ENCODE measurements around the gene FARP1.
"Not testable (repeated sequence)": the region's sequence is repeated elsewhere in the genome, so short reads cannot be mapped to it uniquely, and the experiment has no call there.

FARP1 gene

GRCh38 chr13:98222816-98223215, 79.9 kb downstream of the FARP1 start:
- DNase-seq (ENCODE audit: low spot score in 2 of 2): no peak
- in situ Hi-C loops (cut with MboI; ENCODE audit: low sequenced_read_pairs): no loop called here
- no peaks in the 10 kb centered on the region for H3K27me3 ChIP-seq (ENCODE audit: low read depth)
- no peaks in the 10 kb centered on the region for H3K9me3 ChIP-seq
- H3K4me1 ChIP-seq: no peaks in the 10 kb centered on the region
- H3K36me3 ChIP-seq (replicated peaks): no peaks in the 10 kb centered on the region; the same call in 1 of the 2 replicates
- no peak overlapping the region for H3K4me3 ChIP-seq

DNA sequence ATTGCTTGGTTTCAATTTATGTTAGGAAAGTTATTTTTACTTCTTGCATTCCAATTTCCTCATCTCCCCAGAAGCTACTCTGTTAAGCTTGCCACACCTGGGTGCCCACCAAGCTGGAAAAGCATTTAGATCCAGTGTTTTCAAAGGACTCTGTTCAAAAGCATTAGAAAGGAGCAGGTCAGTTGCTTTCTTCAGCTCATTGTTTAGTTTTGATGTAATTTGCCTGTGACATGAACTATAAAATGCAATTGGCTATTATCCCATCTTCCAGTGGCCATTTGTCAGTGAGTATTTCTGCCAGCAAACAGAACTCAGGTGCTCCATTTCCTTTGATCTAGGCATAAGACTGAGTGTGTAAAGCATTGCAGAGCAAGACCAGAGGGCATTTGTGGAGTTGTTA, 80.8 kb downstream of the FARP1 start:
- H3K36me3 ChIP-seq (replicated peaks): no peaks in the 10 kb centered on the region; the same call in 1 of the 2 replicates
- in situ Hi-C loops (cut with MboI; ENCODE audit: low sequenced_read_pairs): no loop called here
- no peaks in the 10 kb centered on the region for H3K27me3 ChIP-seq (ENCODE audit: low read depth)
- no peak for DNase-seq (ENCODE audit: low spot score in 2 of 2)
- H3K4me3 ChIP-seq: no peak overlapping the region
- H3K4me1 ChIP-seq: no peaks in the 10 kb centered on the region
- no peaks in the 10 kb centered on the region for H3K9me3 ChIP-seq

DNA sequence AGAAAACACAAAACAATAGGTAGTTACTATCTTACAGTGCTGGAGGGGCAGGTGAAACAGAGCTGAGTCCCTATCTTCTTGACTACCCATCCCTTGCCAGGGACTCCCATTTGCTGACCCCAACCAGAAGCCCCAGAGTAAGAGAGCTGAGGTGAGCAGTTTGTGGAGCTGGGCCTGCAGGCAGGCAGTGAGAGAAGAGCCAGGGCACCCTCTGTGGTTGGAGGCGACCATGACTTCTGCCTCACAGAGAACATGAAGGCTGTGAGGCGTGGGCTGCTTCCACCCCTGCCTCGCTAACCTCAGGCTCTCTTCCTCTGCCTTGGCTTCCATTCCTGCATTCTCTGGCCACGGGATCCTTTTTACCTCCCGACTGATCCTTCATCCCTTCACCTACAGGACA, 81.7 kb downstream of the FARP1 start:
- DNase-seq (ENCODE audit: low spot score in 2 of 2): no peak
- in situ Hi-C loops (cut with MboI; ENCODE audit: low sequenced_read_pairs): no loop called here
- Histone ChIP-seq H3K4me3 (no peak overlapping the region), H3K27me3 (ENCODE audit: low read depth) (no peaks in the 10 kb centered on the region), H3K9me3 (no peaks in the 10 kb centered on the region), H3K4me1 (no peaks in the 10 kb centered on the region), H3K36me3 (replicated peaks) (no peaks in the 10 kb centered on the region; the same call in 1 of the 2 replicates)

- in situ Hi-C loops (cut with MboI; ENCODE audit: low sequenced_read_pairs): no loop called here
- H3K4me1 ChIP-seq: no peaks in the 10 kb centered on the region
- H3K4me3 ChIP-seq: no peak overlapping the region
- DNase-seq (ENCODE audit: low spot score in 2 of 2): no peak
- H3K27me3 ChIP-seq (ENCODE audit: low read depth): no peaks in the 10 kb centered on the region
- no peaks in the 10 kb centered on the region for H3K9me3 ChIP-seq
- H3K36me3 ChIP-seq (replicated peaks): no peaks in the 10 kb centered on the region; the same call in 1 of the 2 replicates
Observed at GRCh38 chr13:98225036-98225940, 82.4 kb downstream of the FARP1 start.

- no peaks in the 10 kb centered on the region for H3K9me3 ChIP-seq
- H3K27me3 ChIP-seq (ENCODE audit: low read depth): no peaks in the 10 kb centered on the region
- no peaks in the 10 kb centered on the region; the same call in 1 of the 2 replicates for H3K36me3 ChIP-seq (replicated peaks)
- in situ Hi-C loops (cut with MboI; ENCODE audit: low sequenced_read_pairs): no loop called here
- DNase-seq (ENCODE audit: low spot score in 2 of 2): no peak
- no peaks in the 10 kb centered on the region for H3K4me1 ChIP-seq
- no peak overlapping the region for H3K4me3 ChIP-seq
Observed at GRCh38 chr13:98226496-98226895, 83.6 kb downstream of the FARP1 start.

DNA sequence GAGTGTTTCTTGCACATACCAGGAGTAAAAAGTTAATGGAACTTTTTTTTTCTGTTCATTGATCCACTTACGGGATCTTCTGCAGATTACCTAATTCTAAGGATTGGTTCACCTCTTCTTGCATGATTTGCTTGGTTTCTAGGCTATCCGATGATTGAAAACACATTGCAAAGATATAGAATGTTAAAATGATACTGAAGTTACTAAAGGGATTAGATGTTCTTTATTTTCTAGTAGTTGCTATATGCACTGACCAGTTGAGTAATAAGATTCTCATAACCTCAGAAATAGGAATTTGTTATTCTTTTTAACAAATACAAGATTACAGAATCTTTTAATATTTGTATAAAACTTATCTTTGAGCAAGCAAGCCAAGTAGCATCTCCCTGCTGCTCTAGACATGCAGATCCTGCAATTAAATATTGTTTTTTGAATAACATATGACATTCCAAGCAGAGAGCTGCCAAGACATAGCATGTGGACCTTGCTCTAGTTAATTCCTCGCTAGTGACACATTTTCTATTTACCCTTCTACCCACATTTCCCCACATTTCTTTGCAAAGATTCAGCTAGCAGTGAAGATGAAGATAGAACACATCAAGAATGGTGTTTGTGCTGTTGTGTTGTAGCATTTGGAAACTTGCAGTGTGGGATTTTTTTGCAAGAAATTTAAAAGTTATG, 85.9 kb downstream of the FARP1 start:
- H3K36me3 ChIP-seq (replicated peaks): no peaks in the 10 kb centered on the region; the same call in 1 of the 2 replicates
- H3K27me3 ChIP-seq (ENCODE audit: low read depth): no peaks in the 10 kb centered on the region
- no peaks in the 10 kb centered on the region for H3K9me3 ChIP-seq
- in situ Hi-C loops (cut with MboI; ENCODE audit: low sequenced_read_pairs): no loop called here
- H3K4me3 ChIP-seq: no peak overlapping the region
- H3K4me1 ChIP-seq: no peaks in the 10 kb centered on the region
- no peak for DNase-seq (ENCODE audit: low spot score in 2 of 2)

GRCh38 chr13:98230762-98231161, 87.9 kb downstream of the FARP1 start:
- H3K9me3 ChIP-seq; in situ Hi-C loops (cut with MboI; ENCODE audit: low sequenced_read_pairs); DNase-seq (ENCODE audit: low spot score in 2 of 2); H3K27me3 ChIP-seq (ENCODE audit: low read depth); H3K36me3 ChIP-seq (replicated peaks); H3K4me1 ChIP-seq; H3K4me3 ChIP-seq: not testable (repeated sequence)

- Histone ChIP-seq H3K9me3 (no peaks in the 10 kb centered on the region; the same call in 1 of the 2 replicates), H3K27me3 (ENCODE audit: low read depth) (no peaks in the 10 kb centered on the region), H3K4me3 (no peak overlapping the region), H3K36me3 (replicated peaks) (no peaks in the 10 kb centered on the region), H3K4me1 (no peaks in the 10 kb centered on the region)
- in situ Hi-C loops (cut with MboI; ENCODE audit: low sequenced_read_pairs): no loop called here
- DNase-seq (ENCODE audit: low spot score in 2 of 2): no peak
Observed at GRCh38 chr13:98232456-98232855, 89.6 kb downstream of the FARP1 start.

DNA sequence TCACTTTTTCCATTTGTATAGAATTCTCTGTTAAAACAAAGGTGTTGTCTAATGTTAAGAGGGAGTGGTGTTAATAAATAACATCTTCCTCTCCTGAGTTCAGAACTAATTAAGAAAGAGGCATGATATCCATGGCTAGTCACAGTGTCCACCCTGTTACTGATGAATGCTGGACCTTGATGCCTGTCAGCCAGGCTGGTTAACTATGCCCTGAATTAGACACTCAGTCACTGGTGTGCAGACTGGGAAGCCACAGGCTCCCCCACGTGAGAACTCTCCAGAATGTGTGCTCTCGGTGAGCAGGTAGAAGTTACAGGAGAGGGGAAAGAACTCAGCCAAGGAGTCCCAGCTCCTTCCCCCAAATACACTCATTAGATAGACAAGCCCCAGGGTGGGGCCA, 90.2 kb downstream of the FARP1 start:
- Histone ChIP-seq H3K4me1 (no peaks in the 10 kb centered on the region), H3K9me3 (no peaks in the 10 kb centered on the region; the same call in 1 of the 2 replicates)

DNA sequence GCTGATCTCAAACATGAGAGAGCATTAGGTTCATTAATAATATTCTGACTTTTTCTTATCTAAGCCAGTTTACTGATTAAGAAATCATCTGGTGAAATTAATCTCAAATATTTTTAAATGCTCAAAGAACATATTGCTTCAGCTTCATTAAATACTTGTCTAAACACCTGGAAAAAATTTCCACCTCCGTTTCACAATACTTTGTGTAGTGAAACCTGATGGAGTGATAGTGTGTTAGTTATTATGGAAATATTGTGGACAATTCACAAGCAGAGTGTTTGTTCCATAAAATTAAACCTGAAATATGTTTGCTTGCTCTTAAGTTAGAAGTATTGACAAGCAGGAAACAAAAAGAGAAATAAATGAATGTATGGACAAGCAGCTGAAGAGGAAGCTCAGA, 91.5 kb downstream of the FARP1 start:
- in situ Hi-C loops (cut with MboI; ENCODE audit: low sequenced_read_pairs): no loop called here
- Histone ChIP-seq H3K4me1 (no peaks in the 10 kb centered on the region), H3K36me3 (replicated peaks) (no peaks in the 10 kb centered on the region)

More for the DNA sequence above, 90.2 kb downstream of the FARP1 start:
- Histone ChIP-seq H3K36me3 (replicated peaks) (no peaks in the 10 kb centered on the region), H3K4me3 (no peak overlapping the region), H3K27me3 (ENCODE audit: low read depth) (no peaks in the 10 kb centered on the region)
- DNase-seq (ENCODE audit: low spot score in 2 of 2): no peak
- in situ Hi-C loops (cut with MboI; ENCODE audit: low sequenced_read_pairs): no loop called here

DNA sequence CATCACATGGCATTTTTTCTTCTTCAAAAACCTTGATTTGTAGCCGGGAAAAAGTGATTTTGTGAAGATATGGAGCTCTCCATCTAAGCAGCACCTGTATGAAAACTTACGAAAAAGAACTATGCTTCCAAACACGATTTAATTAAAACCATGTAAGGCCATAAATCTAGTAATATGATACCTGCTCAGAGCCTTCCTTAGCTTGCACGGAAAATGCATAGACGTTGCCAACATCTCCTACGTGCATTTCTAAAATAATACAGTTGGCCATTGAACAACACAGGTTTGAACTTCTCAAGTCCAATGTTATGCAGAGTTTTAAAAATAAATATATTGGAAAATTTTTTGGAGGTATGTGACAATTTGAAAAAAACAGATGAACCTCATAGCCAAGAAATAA, 93.3 kb downstream of the FARP1 start:
- in situ Hi-C loops (cut with MboI; ENCODE audit: low sequenced_read_pairs): no loop called here

More for the DNA sequence above, 91.5 kb downstream of the FARP1 start:
- Histone ChIP-seq H3K9me3 (no peaks in the 10 kb centered on the region; the same call in 1 of the 2 replicates), H3K4me3 (no peak overlapping the region), H3K27me3 (ENCODE audit: low read depth) (no peaks in the 10 kb centered on the region)
- no peak for DNase-seq (ENCODE audit: low spot score in 2 of 2)

GRCh38 chr13:98237331-98237730, 94.4 kb downstream of the FARP1 start:
- no peak overlapping the region for H3K4me3 ChIP-seq
- H3K27me3 ChIP-seq (ENCODE audit: low read depth): no peaks in the 10 kb centered on the region
- H3K4me1 ChIP-seq: no peaks in the 10 kb centered on the region
- in situ Hi-C loops (cut with MboI; ENCODE audit: low sequenced_read_pairs): no loop called here
- H3K36me3 ChIP-seq (replicated peaks): no peaks in the 10 kb centered on the region
- H3K9me3 ChIP-seq: no peaks in the 10 kb centered on the region; the same call in 1 of the 2 replicates
- no peak for DNase-seq (ENCODE audit: low spot score in 2 of 2)

More for the DNA sequence above, 93.3 kb downstream of the FARP1 start:
- Histone ChIP-seq H3K4me3 (no peak overlapping the region), H3K27me3 (ENCODE audit: low read depth) (no peaks in the 10 kb centered on the region), H3K4me1 (no peaks in the 10 kb centered on the region), H3K36me3 (replicated peaks) (no peaks in the 10 kb centered on the region), H3K9me3 (no peaks in the 10 kb centered on the region; the same call in 1 of the 2 replicates)
- no peak for DNase-seq (ENCODE audit: low spot score in 2 of 2)

GRCh38 chr13:98239162-98240076, 96.5 kb downstream of the FARP1 start:
- Histone ChIP-seq H3K27me3 (ENCODE audit: low read depth) (no peaks in the 10 kb centered on the region), H3K4me1 (no peaks in the 10 kb centered on the region), H3K9me3 (no peaks in the 10 kb centered on the region), H3K36me3 (replicated peaks) (no peaks in the 10 kb centered on the region), H3K4me3 (no peak overlapping the region)
- in situ Hi-C loops (cut with MboI; ENCODE audit: low sequenced_read_pairs): no loop called here
- DNase-seq (ENCODE audit: low spot score in 2 of 2): no peak

All from HAP-1 (cell line).